Left hindlimb (tissue), 1 donor: ENCODE results near the gene RECK.
A peak's percentile ranks its signal among the peaks of the same experiment; 100 is the strongest.
"Not testable (repeated sequence)": the region's sequence is repeated elsewhere in the genome, so short reads cannot be mapped to it uniquely, and the experiment has no call there.

Experiments
- DNase-seq: peaks from one replicate; pipeline ENCODE4 v3.0.0-alpha.2; 2018

The RECK gene

GRCh38 chr9:36116593-36116992 is 79.9 kb downstream of the RECK start:
- no peak for DNase-seq

GRCh38 chr9:36118201-36118600 is 81.5 kb downstream of the RECK start:
- no peak for DNase-seq

GRCh38 chr9:36118706-36119105 is 82.0 kb downstream of the RECK start:
- no peak for DNase-seq

- DNase-seq = no peak
Observed at GRCh38 chr9:36119476-36119875, 82.8 kb downstream of the RECK start.

GRCh38 chr9:36120705-36121104 is 84.0 kb downstream of the RECK start:
- DNase-seq = no peak

- DNase-seq = no peak
Observed at GRCh38 chr9:36121971-36122370, 85.3 kb downstream of the RECK start.

- DNase-seq = no peak
Observed at GRCh38 chr9:36123515-36123914, 86.8 kb downstream of the RECK start.

- DNase-seq = no peak
Observed at GRCh38 chr9:36125062-36125855, 88.5 kb downstream of the RECK start.

GRCh38 chr9:36126016-36126730 is 89.5 kb downstream of the RECK start:
- DNase-seq = no peak

- no peak for DNase-seq
Observed at GRCh38 chr9:36127652-36128244, 91.0 kb downstream of the RECK start.

GRCh38 chr9:36128349-36128748 is 91.6 kb downstream of the RECK start:
- no peak for DNase-seq

- DNase-seq = no peak
Observed at GRCh38 chr9:36129139-36129538, 92.4 kb downstream of the RECK start.

GRCh38 chr9:36131666-36132065 is 95.0 kb downstream of the RECK start:
- not testable (repeated sequence) for DNase-seq

GRCh38 chr9:36132086-36132485 is 95.4 kb downstream of the RECK start:
- DNase-seq = no peak

GRCh38 chr9:36134761-36135505 is 98.2 kb downstream of the RECK start:
- DNase-seq = no peak

- DNase-seq = no peak
Observed at GRCh38 chr9:36135741-36136271, 99.1 kb downstream of the RECK start.

- DNase-seq = peak; percentile 75
Observed at GRCh38 chr9:36136272-36136893, 99.7 kb downstream of the RECK start, which contains the start of gene GLIPR2. Gene GLIPR2, plus strand, starts transcription at chr9:36136733. Its CDS starts 46 bp downstream, at chr9:36136779.

GRCh38 chr9:36136894-36137391 is 100.2 kb downstream of the RECK start:
- DNase-seq = no peak

- DNase-seq = peak; percentile 66
Observed at GRCh38 chr9:36137392-36138004, 100.8 kb downstream of the RECK start.

GRCh38 chr9:36138496-36138895 is 101.8 kb downstream of the RECK start:
- DNase-seq = no peak

GRCh38 chr9:36138901-36139300 is 102.2 kb downstream of the RECK start:
- no peak for DNase-seq
